ENCODE measurements around the gene TAF1B. TPM values are rescaled to one million over a fixed set of nuclear protein-coding genes. Genes with fewer than 3 reads are reported as not detected.
A peak's percentile ranks its signal among the peaks of the same experiment; 100 is the strongest.

Gene TAF1B
- total RNA-seq, 6 experiments from 2014 or later, result 4.8 to 8.1 (median 6.6) TPM

DNA sequence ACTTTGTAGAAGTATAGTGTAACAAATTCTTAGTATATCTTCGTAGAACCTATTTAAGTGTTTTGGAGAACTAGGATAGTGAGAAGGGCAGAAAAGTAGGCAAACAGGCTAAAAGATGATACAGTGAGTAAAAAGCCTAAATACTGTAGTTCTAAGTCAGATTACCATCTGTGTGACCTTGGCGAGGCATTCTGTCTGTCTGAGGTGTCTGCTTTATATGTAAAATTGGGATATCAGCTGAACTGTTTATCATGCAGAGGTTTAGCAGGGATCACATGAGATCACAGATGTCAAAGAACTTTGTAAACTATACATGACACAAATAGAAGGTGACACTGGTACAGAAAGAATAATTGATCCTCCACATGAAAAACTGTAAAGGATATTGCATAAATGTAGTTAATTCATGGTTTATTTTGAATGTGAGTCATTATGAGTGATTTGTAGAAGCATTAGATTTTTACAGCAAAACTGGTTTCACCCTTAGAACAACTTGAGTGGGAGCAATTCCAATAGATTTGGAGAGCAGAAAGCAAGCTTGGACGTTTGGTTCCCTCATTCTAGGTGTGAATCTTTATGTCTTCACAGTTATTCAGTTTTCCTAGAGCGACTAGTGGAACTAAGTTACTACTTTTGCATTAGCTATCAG, 41.9 kb downstream of the TAF1B start:
- Histone ChIP-seq H3K27ac (no peak overlapping the region), H3K9me3 (peaks cover 0 to 5% (median 0%) of the 10 kb centered on the region in 4 donors), H3K27me3 (no peaks in the 10 kb centered on the region), H3K4me3 (no peak overlapping the region), H3K4me1 (no peaks in the 10 kb centered on the region), H3K36me3 (no peaks in the 10 kb centered on the region)
- TF ChIP-seq, protein P1, sequence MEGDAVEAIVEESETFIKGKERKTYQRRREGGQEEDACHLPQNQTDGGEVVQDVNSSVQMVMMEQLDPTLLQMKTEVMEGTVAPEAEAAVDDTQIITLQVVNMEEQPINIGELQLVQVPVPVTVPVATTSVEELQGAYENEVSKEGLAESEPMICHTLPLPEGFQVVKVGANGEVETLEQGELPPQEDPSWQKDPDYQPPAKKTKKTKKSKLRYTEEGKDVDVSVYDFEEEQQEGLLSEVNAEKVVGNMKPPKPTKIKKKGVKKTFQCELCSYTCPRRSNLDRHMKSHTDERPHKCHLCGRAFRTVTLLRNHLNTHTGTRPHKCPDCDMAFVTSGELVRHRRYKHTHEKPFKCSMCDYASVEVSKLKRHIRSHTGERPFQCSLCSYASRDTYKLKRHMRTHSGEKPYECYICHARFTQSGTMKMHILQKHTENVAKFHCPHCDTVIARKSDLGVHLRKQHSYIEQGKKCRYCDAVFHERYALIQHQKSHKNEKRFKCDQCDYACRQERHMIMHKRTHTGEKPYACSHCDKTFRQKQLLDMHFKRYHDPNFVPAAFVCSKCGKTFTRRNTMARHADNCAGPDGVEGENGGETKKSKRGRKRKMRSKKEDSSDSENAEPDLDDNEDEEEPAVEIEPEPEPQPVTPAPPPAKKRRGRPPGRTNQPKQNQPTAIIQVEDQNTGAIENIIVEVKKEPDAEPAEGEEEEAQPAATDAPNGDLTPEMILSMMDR (IDR thresholded peaks at IDR 0.05), result no peak
- no peak for TF ChIP-seq POLR2A (IDR thresholded peaks at IDR 0.05)
- DNase-seq (no peak), ATAC-seq (no peak)
- WGBS (ENCODE audit: insufficient coverage, low coverage, low lambda C conversion rate, missing lambda C conversion rate), result 98% methylated on average over 4 of the region's 4 CpGs
- intact Hi-C loops (cut with DNase I), result no loop called here

DNA sequence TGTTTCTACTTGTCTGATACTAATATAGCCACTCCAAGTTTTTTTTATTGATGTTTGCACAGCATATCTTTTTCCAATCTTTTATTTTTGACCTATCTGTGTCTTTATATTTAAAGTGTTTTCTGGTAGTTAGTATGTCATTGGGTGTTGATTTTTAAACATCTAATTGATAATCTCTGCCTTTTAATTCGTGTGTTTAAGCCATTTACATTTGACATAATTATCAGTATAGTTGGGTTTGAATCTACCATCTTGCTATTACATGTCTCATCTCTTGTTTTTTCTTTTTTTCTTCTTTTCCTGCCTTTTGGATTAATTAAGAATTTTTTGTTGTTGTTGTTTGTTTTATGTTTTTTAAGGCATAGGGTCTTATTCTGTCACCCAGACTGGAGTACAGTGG, 44.2 kb downstream of the TAF1B start:
- no peak for DNase-seq
- TF ChIP-seq, protein P1 (IDR thresholded peaks at IDR 0.05), result no peak
- no peak for TF ChIP-seq POLR2A (IDR thresholded peaks at IDR 0.05)
- Histone ChIP-seq H3K27ac (no peak overlapping the region), H3K9me3 (peaks cover 0 to 5% (median 0%) of the 10 kb centered on the region in 4 donors), H3K36me3 (no peaks in the 10 kb centered on the region), H3K4me1 (no peaks in the 10 kb centered on the region), H3K4me3 (no peak overlapping the region), H3K27me3 (no peaks in the 10 kb centered on the region)
- no peak for ATAC-seq
- 100% methylated on average over 1 of the region's 1 CpG for WGBS (ENCODE audit: insufficient coverage, low coverage, low lambda C conversion rate, missing lambda C conversion rate)
- intact Hi-C loops (cut with DNase I), result no loop called here

- TF ChIP-seq, protein P1 (IDR thresholded peaks at IDR 0.05), result no peak
- TF ChIP-seq POLR2A (IDR thresholded peaks at IDR 0.05), result no peak
Measured at GRCh38 chr2:9889812-9890261, 46.6 kb downstream of the TAF1B start.

DNA sequence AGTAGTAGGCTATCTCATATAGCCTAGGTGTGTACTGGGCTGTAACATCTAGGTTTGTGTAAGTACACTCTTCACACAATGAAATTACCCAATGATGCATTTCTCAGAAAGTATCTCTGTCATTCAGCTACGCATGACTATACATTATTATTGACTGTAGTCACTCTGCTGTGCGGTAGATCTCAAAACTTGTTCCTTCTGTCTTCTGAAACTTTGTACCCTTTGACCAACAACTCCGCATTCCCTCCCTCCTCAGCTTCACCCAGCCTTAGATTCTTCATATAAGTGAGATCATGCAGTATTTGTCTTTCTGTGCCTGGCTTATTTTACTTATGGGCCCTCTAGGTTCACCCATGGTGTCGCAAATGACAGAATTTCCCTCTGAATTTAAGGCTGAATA, 49.0 kb downstream of the TAF1B start:
- Histone ChIP-seq H3K36me3 (no peaks in the 10 kb centered on the region), H3K27ac (no peak overlapping the region), H3K9me3 (no peaks in the 10 kb centered on the region), H3K4me1 (peaks cover 0 to 5% (median 0%) of the 10 kb centered on the region in 4 donors), H3K4me3 (no peak overlapping the region), H3K27me3 (no peaks in the 10 kb centered on the region)
- 98% methylated on average over 4 of the region's 4 CpGs for WGBS (ENCODE audit: insufficient coverage, low coverage, low lambda C conversion rate, missing lambda C conversion rate)
- TF ChIP-seq, protein P1 (IDR thresholded peaks at IDR 0.05), result no peak
- TF ChIP-seq POLR2A (IDR thresholded peaks at IDR 0.05), result no peak
- ATAC-seq, result no peak
- DNase-seq, result no peak
- intact Hi-C loops (cut with DNase I), result no loop called here

More at GRCh38 chr2:9889812-9890261, 46.6 kb downstream of the TAF1B start:
- Histone ChIP-seq H3K9me3 (peaks cover 0 to 5% (median 0%) of the 10 kb centered on the region in 4 donors), H3K27ac (no peak overlapping the region), H3K36me3 (no peaks in the 10 kb centered on the region), H3K4me1 (no peaks in the 10 kb centered on the region), H3K4me3 (no peak overlapping the region), H3K27me3 (no peaks in the 10 kb centered on the region)
- intact Hi-C loops (cut with DNase I), result no loop called here
- WGBS (ENCODE audit: insufficient coverage, low coverage, low lambda C conversion rate, missing lambda C conversion rate), result 13% methylated on average over 3 of the region's 3 CpGs
- ATAC-seq, result peak; percentile 70 to 89 (median 84)
- no peak for DNase-seq
